Lower lobe of right lung (tissue), 2 donors: Measurements from ENCODE around the gene MMP7. TPM values are rescaled to one million over a fixed set of nuclear protein-coding genes. Genes with fewer than 3 reads are reported as not detected.

ENCODE experiments used
- ATAC-seq, 2 donors: fragments of 200-7000 bp; cut with Tn5 transposase; one replicate each; pipeline ENCODE4 v1.9.1; 2020 to 2022; ENCODE audit warnings: mild to moderate bottlenecking in 2 of 2, moderate library complexity in 2 of 2
- DNase-seq: peaks from one replicate; pipeline ENCODE4 v3.0.0-alpha.2; 2020
- H3K27ac ChIP-seq: fragments of 200-600 bp; one replicate; pipeline ENCODE4 v1.8.0; 2022
- H3K27me3 ChIP-seq: fragments of 200-600 bp; one replicate; pipeline ENCODE4 v1.8.0; 2022; ENCODE audit warnings: low read depth
- H3K36me3 ChIP-seq: fragments of 200-600 bp; one replicate; pipeline ENCODE4 v1.8.0; 2022; ENCODE audit warnings: mild to moderate bottlenecking
- H3K4me1 ChIP-seq: fragments of 200-600 bp; one replicate; pipeline ENCODE4 v1.8.0; 2022
- H3K4me3 ChIP-seq: fragments of 200-600 bp; one replicate; pipeline ENCODE4 v1.8.0; 2022; ENCODE audit warnings: mild to moderate bottlenecking
- H3K9me3 ChIP-seq: fragments of 200-600 bp; one replicate; pipeline ENCODE4 v1.8.0; 2022
- intact Hi-C: fragments of 100-400 bp; cut with DNase I; formaldehyde crosslinking; loops from one replicate; pipeline ENCODE4 v1.11.0; 2022
- total RNA-seq: library from RNA; stranded (reverse); fragmentation: NEBNext Ultra II Directional; extraction: Animal tissue kit (Norgen Biotek cat#: 25700); gene quantifications from one replicate; pipeline ENCODE4 v1.2.1, GENCODE V29; 2021
- TF ChIP-seq, protein P1 (sequence below): fragments of 200-600 bp; IDR thresholded peaks from one replicate; pipeline ENCODE4 v1.8.0; 2022; ENCODE audit warnings: antibody characterized with exemption, mild to moderate bottlenecking
- donor health status: DM: no; HTN: yes; CAD: no; lungs with severe emphysema.

The MMP7 gene
- total RNA-seq, 1 donor from 2014 or later, result 7.1 TPM

GRCh38 chr11:102552020-102552419, 21.5 kb upstream of the MMP7 start:
- peak; percentile 14 to 18 for ATAC-seq
- intact Hi-C loops, result no loop called here
- H3K9me3 ChIP-seq, result no peaks in the 10 kb centered on the region
- no peaks in the 10 kb centered on the region for H3K4me1 ChIP-seq
- TF ChIP-seq, protein P1, sequence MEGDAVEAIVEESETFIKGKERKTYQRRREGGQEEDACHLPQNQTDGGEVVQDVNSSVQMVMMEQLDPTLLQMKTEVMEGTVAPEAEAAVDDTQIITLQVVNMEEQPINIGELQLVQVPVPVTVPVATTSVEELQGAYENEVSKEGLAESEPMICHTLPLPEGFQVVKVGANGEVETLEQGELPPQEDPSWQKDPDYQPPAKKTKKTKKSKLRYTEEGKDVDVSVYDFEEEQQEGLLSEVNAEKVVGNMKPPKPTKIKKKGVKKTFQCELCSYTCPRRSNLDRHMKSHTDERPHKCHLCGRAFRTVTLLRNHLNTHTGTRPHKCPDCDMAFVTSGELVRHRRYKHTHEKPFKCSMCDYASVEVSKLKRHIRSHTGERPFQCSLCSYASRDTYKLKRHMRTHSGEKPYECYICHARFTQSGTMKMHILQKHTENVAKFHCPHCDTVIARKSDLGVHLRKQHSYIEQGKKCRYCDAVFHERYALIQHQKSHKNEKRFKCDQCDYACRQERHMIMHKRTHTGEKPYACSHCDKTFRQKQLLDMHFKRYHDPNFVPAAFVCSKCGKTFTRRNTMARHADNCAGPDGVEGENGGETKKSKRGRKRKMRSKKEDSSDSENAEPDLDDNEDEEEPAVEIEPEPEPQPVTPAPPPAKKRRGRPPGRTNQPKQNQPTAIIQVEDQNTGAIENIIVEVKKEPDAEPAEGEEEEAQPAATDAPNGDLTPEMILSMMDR, result no peak
- peak overlapping the region; percentile 70 for H3K27ac ChIP-seq
- H3K27me3 ChIP-seq, result no peaks in the 10 kb centered on the region
- H3K4me3 ChIP-seq, result no peak overlapping the region
- no peak for DNase-seq
- H3K36me3 ChIP-seq, result no peaks in the 10 kb centered on the region

DNA sequence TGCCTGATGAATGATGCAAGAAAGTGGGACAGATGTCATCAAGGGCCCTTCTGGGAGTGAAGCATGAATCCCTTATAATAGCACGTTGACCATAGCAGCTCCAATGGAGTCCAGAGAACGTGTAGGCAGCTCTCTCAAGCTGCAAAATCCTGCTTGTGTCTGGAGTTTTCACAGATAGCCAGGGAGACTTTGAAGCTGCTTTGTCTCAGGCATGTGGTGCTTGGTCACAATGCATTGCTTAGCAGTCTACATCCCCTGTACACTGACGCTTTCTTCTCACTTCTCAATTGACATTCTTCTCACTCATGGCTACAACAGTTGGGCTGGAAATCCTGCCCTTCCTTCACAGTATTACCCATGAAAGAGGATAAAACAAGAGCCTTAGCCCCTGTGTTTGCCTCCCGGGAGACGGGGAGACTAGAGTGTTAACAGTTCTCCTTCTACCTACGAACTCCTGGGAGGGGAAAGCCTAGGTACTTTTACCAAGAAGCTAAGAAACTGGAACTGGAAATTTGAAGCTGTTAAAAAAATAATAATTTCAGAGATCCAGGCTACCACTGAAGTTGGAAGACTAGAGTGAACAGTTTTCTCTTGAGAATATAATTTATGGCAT, 20.7 kb upstream of the MMP7 start:
- H3K4me3 ChIP-seq, result no peak overlapping the region
- intact Hi-C loops, result no loop called here
- H3K4me1 ChIP-seq, result no peaks in the 10 kb centered on the region
- no peak for ATAC-seq
- H3K9me3 ChIP-seq, result no peaks in the 10 kb centered on the region
- peak overlapping the region; percentile 70 for H3K27ac ChIP-seq
- H3K36me3 ChIP-seq, result no peaks in the 10 kb centered on the region
- TF ChIP-seq, protein P1, result no peak
- DNase-seq, result no peak
- H3K27me3 ChIP-seq, result no peaks in the 10 kb centered on the region

DNA sequence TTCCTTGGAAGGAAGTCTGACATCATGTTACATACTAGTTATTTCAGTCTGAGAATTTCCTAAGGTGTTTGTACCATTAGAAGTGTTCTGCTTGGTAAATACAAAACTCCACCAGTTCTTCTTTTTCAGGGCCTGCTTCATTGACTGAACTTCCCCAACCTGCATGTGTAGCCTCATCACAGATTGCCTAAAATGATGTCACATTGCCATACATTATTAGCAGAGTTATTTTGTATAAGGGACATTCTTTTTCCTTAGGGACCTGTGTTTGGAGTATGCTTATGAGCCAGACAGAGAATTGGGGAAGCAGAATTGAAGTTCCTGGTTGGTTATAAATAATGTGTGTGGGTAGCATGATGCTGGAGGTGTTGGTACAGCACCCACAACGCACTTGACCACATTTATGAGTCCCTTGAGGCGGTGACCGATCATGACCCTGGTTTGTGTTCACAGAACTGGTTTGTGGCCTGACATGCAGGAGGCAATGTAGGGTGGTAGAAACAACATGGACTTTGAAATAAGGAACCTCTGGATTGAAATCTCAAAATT, 16.4 kb upstream of the MMP7 start:
- DNase-seq, result peak; percentile 54
- Histone ChIP-seq H3K4me3 (no peak overlapping the region), H3K27ac (no peak overlapping the region), H3K9me3 (no peaks in the 10 kb centered on the region), H3K4me1 (no peaks in the 10 kb centered on the region), H3K27me3 (no peaks in the 10 kb centered on the region), H3K36me3 (no peaks in the 10 kb centered on the region)
- intact Hi-C loops, result no loop called here
- TF ChIP-seq, protein P1, result no peak
- ATAC-seq, result peak; percentile 50 to 81

DNA sequence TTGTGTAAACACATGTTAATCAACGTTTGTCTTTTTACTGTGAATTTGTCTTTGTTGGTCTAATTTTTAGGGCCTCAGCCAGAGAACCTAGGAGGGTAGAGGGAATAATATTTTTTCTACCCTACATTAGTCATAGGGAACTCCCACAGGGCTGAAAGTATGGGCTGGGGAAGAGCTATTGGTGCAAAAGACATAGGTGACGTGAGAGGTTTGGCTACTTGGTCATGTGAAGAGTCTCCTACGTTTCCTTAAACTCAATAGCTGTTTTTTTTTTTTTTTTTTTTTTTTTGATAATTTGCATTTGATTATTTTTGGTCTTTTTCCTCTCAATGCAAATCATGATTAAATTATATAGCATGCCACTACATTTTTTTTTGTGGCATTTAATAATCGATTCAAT, 15.9 kb upstream of the MMP7 start:
- no peaks in the 10 kb centered on the region for H3K36me3 ChIP-seq

GRCh38 chr11:102545701-102546100, 15.2 kb upstream of the MMP7 start:
- Histone ChIP-seq H3K27ac (no peak overlapping the region), H3K4me1 (no peaks in the 10 kb centered on the region), H3K27me3 (no peaks in the 10 kb centered on the region), H3K9me3 (no peaks in the 10 kb centered on the region), H3K4me3 (no peak overlapping the region), H3K36me3 (no peaks in the 10 kb centered on the region)
- TF ChIP-seq, protein P1, result no peak
- no peak for DNase-seq
- intact Hi-C loops, result no loop called here
- ATAC-seq, result peak in 1 of 2 donors; percentile 19

More for the DNA sequence above, 15.9 kb upstream of the MMP7 start:
- DNase-seq (no peak), ATAC-seq (no peak)
- Histone ChIP-seq H3K4me1 (no peaks in the 10 kb centered on the region), H3K27me3 (no peaks in the 10 kb centered on the region), H3K4me3 (no peak overlapping the region), H3K27ac (no peak overlapping the region), H3K9me3 (no peaks in the 10 kb centered on the region)
- TF ChIP-seq, protein P1, result no peak
- intact Hi-C loops, result no loop called here
